ENCODE data around the gene RANBP2. TPM values are rescaled to one million over a fixed set of nuclear protein-coding genes. Genes with fewer than 3 reads are reported as not detected.

Gene RANBP2
- total and polyA plus RNA-seq, 2 experiments from 2014 or later = 12.8 to 55.8 TPM

DNA sequence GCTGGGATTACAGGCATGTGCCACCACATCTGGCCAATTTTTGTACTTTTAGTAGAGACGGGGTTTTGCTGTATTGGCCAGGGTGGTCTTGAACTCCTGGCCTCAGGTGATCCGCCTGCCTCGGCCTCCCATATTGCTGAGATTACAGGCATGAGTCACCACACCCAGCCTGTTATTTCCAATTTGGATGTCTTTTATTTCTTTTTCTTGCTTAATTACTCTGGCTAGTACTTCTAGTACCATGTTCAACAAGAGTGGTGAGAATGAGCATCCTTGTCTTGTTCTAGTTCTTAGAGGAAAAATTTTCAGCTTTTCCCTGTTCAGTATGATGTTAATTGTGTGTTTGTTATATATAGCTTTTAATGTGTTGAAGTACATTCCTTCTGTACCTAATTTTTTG is 90.7 kb downstream of the RANBP2 start:
- H3K27me3 ChIP-seq = no peaks in the 10 kb centered on the region
- no peaks in the 10 kb centered on the region for H3K4me1 ChIP-seq (ENCODE audit: low read depth)
- TF ChIP-seq, protein P1, sequence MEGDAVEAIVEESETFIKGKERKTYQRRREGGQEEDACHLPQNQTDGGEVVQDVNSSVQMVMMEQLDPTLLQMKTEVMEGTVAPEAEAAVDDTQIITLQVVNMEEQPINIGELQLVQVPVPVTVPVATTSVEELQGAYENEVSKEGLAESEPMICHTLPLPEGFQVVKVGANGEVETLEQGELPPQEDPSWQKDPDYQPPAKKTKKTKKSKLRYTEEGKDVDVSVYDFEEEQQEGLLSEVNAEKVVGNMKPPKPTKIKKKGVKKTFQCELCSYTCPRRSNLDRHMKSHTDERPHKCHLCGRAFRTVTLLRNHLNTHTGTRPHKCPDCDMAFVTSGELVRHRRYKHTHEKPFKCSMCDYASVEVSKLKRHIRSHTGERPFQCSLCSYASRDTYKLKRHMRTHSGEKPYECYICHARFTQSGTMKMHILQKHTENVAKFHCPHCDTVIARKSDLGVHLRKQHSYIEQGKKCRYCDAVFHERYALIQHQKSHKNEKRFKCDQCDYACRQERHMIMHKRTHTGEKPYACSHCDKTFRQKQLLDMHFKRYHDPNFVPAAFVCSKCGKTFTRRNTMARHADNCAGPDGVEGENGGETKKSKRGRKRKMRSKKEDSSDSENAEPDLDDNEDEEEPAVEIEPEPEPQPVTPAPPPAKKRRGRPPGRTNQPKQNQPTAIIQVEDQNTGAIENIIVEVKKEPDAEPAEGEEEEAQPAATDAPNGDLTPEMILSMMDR (IDR thresholded peaks at IDR 0.05; ENCODE audit: low read depth, low read length) = no peak
- H3K9me3 ChIP-seq (ENCODE audit: low read depth) = no peaks in the 10 kb centered on the region
- no peak overlapping the region for H3K4me3 ChIP-seq
- DNase-seq (ENCODE audit: low read depth in 1 of 2, low spot score in 1 of 2) = no peak
- H3K27ac ChIP-seq = no peak overlapping the region
- peaks cover 13% of the 10 kb centered on the region for H3K36me3 ChIP-seq

DNA sequence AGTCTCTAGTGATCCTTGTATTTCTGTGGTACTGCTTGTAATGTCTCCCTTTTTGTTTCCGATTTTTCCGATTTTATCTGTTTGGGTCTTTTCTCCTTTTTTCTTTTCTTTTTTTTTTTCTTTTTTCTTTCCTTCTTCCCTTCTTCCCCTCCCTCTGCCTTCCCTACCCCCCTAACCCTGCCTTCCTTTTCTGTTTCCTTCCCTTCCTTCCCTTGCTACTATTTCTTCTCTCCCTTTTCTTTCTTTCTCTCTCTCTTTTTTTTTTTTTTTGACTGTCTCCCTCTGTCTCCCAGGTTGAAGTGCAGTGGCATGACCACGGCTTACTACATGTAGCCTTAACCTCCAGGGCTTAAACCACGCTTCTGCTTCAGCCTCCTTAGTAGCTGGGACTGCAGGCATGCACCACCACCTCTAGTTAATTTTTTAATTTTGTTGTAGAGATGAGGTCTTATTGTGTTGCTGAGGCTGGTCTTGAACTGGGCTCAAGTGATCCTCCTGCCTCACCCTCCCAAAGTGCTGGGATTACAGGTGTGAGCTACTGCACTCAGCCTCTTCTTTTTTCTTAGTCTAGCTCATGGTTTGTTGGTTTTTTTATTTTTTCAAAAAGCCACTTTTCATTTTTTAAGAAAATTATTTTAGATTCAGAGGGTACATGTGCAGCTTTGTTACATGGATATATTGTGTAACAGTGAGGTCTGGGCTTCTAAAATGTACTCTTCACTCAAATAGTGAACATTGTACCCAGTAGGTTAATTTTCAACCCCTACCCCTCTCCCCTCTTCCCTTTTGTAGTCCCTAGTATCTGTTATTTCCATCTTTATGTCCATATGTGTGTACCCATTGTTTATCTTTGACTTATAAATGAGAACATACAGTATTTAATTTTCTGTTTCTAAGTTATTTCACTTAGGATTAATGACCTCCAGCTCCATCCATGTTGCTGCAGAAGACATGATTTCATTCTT is 92.0 kb downstream of the RANBP2 start:
- no peak for DNase-seq (ENCODE audit: low read depth in 1 of 2, low spot score in 1 of 2)
- Histone ChIP-seq H3K4me1 (ENCODE audit: low read depth) (no peaks in the 10 kb centered on the region), H3K4me3 (no peak overlapping the region), H3K9me3 (ENCODE audit: low read depth) (no peaks in the 10 kb centered on the region), H3K36me3 (peaks cover 20% of the 10 kb centered on the region), H3K27ac (no peak overlapping the region), H3K27me3 (no peaks in the 10 kb centered on the region)
- TF ChIP-seq, protein P1 (IDR thresholded peaks at IDR 0.05; ENCODE audit: low read depth, low read length) = no peak

DNA sequence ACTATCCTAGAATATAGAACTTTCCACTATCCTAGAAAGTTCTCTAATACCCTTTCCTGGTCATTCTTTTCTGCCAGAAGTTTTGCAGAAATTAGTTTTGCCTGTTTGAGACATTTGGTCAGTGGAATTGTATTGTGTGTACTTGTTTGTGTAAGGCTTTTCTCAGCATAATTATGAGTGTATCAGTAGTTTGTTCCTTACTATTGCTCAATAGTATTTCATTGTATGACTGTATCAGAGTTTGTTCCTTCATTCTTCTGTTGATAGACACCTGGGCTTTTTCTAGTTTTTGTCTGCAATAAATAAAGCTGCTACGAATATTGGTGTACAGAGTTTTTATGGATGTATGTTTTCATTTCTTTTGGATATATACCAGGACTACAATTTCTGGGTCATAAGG is 94.5 kb downstream of the RANBP2 start:
- DNase-seq (ENCODE audit: low read depth in 1 of 2, low spot score in 1 of 2) = no peak
- TF ChIP-seq, protein P1 (IDR thresholded peaks at IDR 0.05; ENCODE audit: low read depth, low read length) = no peak
- Histone ChIP-seq H3K27me3 (no peaks in the 10 kb centered on the region), H3K36me3 (peaks cover 28% of the 10 kb centered on the region), H3K4me1 (ENCODE audit: low read depth) (no peaks in the 10 kb centered on the region), H3K4me3 (no peak overlapping the region), H3K9me3 (ENCODE audit: low read depth) (no peaks in the 10 kb centered on the region), H3K27ac (no peak overlapping the region)

DNA sequence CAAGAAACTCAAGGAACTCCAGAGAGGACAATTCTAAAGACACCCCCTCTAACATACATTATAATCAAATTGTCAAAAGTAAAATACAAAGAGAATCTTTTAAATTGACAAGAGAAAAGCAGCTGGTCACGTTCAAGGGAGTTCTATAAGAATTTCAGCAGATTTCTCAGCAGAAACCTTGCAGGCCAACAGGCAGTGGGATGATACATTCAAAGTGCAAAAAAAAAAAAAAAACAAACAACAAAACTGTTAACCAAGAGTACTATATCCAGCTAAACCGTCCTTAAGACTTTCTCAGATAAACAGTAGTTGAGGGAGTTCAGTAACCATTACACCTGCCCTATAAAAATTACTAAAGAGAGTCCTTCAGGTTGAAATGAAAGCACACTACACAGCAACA is 101.2 kb downstream of the RANBP2 start:
- Histone ChIP-seq H3K9me3 (ENCODE audit: low read depth) (no peaks in the 10 kb centered on the region), H3K27ac (no peak overlapping the region), H3K36me3 (peaks cover 15% of the 10 kb centered on the region), H3K4me1 (ENCODE audit: low read depth) (no peaks in the 10 kb centered on the region), H3K27me3 (no peaks in the 10 kb centered on the region), H3K4me3 (no peak overlapping the region)
- TF ChIP-seq, protein P1 (IDR thresholded peaks at IDR 0.05; ENCODE audit: low read depth, low read length) = no peak
- DNase-seq (ENCODE audit: low read depth in 1 of 2, low spot score in 1 of 2) = no peak

DNA sequence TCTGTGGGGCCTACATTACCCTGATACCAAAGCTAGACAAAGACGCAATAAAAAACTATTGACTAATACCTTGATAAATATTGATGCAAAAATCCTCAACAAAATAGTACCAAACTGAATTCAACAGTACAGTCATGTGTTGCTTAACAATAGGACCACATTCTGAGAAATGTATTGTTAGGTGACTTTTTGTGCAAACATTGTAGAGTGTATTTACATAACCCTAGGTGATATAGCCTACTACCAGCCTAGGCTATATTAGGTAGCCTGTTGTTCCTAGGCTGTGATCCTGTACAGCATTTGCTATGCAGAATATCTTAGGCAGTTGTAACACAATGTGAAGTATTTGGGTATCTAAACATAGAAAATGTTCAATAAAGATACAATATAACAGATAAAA is 104.0 kb downstream of the RANBP2 start:
- DNase-seq (ENCODE audit: low read depth in 1 of 2, low spot score in 1 of 2) = no peak
- TF ChIP-seq, protein P1 (IDR thresholded peaks at IDR 0.05; ENCODE audit: low read depth, low read length) = no peak
- Histone ChIP-seq H3K4me3 (no peak overlapping the region), H3K36me3 (no peaks in the 10 kb centered on the region), H3K4me1 (ENCODE audit: low read depth) (no peaks in the 10 kb centered on the region), H3K9me3 (ENCODE audit: low read depth) (no peaks in the 10 kb centered on the region), H3K27me3 (no peaks in the 10 kb centered on the region), H3K27ac (no peak overlapping the region)
